ENCODE results near the gene FXR2. TPM values are rescaled to one million over a fixed set of nuclear protein-coding genes. Genes with fewer than 3 reads are reported as not detected.

The FXR2 gene
- total RNA-seq (2022) (30.3 and 30.9 TPM in 2 replicates), Bru-seq, nascent RNA (percentile 67 among the genes with signal in this experiment), BruChase-seq, experiment 1, labeled RNA remaining after a 6-hour chase (percentile 70 among the genes with signal in this experiment), BruChase-seq, experiment 2, labeled RNA remaining after a 2-hour chase (percentile 74 among the genes with signal in this experiment)
- long read RNA-seq, transcript FXR2-201 (17 exons, 2,957 nt): major isoform, 16 of 31 reads
- long read RNA-seq, partial matches to known transcripts: 4 of 31 reads
- long read RNA-seq, other reads (novel, unspliced or antisense): 11 of 31 reads

GRCh38 chr17:7614425-7615264 is at the start of gene FXR2:
Gene FXR2, minus strand, starts transcription at chr17:7614897. Its CDS starts 365 bp downstream, at chr17:7614532.
- no peaks in the 10 kb centered on the region for H3K9me3 Mint-ChIP-seq (ENCODE audit: low read depth, unreplicated experiment)
- intact Hi-C loops (cut with micrococcal nuclease; ENCODE audit: unreplicated experiment): no loop called here
- peak; percentile 96 for DNase-seq
- TF ChIP-seq, protein P1, sequence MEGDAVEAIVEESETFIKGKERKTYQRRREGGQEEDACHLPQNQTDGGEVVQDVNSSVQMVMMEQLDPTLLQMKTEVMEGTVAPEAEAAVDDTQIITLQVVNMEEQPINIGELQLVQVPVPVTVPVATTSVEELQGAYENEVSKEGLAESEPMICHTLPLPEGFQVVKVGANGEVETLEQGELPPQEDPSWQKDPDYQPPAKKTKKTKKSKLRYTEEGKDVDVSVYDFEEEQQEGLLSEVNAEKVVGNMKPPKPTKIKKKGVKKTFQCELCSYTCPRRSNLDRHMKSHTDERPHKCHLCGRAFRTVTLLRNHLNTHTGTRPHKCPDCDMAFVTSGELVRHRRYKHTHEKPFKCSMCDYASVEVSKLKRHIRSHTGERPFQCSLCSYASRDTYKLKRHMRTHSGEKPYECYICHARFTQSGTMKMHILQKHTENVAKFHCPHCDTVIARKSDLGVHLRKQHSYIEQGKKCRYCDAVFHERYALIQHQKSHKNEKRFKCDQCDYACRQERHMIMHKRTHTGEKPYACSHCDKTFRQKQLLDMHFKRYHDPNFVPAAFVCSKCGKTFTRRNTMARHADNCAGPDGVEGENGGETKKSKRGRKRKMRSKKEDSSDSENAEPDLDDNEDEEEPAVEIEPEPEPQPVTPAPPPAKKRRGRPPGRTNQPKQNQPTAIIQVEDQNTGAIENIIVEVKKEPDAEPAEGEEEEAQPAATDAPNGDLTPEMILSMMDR (IDR thresholded peaks at IDR 0.05; ENCODE audit: unreplicated experiment): no peak
- no peaks in the 10 kb centered on the region for H3K27me3 Mint-ChIP-seq (ENCODE audit: unreplicated experiment)
- CTCF ChIA-PET: interaction anchor here (0.6 to 1.4 kb wide), 7 partner anchors 10 to 400 kb away, joined by 3 to 5 read pairs (median 4); partner anchors contain the start of genes ATP1B2, CD68, SAT2 and TMEM256
- peaks cover 23% of the 10 kb centered on the region for H3K4me1 Mint-ChIP-seq (ENCODE audit: low read depth, unreplicated experiment)
- H3K4me3 Mint-ChIP-seq (ENCODE audit: low read depth, unreplicated experiment): peak within 1 kb of the TSS; percentile 78
- BruUV-seq (replicated peaks): no TSS peak
- peaks cover 25% of the 10 kb centered on the region for H3K36me3 Mint-ChIP-seq (ENCODE audit: insufficient read depth, unreplicated experiment)
- peak within 1 kb of the TSS; percentile 79 for H3K27ac Mint-ChIP-seq (ENCODE audit: unreplicated experiment)

DNA sequence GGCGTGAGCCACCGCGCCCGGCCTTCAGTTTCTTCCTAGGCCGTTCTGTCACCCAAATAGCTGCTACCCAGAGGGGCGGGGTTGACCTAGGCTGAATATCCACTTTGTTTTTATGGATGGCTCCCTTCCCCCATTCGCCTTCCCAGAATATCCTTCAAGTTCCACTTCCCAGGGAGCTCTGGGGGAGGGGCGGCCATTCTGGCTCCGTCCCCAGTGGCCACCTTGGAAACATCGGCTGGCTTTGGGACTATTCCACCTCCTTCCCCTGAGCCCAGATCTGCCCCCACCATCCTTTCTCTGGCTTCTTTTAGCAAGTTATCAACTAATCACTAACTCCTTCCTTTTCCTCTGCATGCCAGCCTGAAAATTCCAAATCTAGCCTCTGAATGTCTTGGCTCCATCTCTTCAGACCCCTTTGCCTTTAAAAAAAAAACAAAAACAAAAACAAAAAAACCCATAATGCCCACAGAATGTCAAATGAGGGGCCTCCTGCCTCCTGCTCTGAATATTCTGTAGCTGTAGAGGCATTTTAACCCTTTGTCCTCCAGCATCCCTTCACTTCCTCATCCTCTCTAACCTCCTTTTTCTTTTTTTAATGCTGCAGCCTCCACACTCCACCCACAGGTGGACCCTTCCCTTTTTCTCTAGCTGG is 42.4 kb upstream of the FXR2 start:
- intact Hi-C loops (cut with micrococcal nuclease; ENCODE audit: unreplicated experiment): no loop called here
- no TSS peak for BruUV-seq (replicated peaks)
- no peak overlapping the region for H3K4me3 Mint-ChIP-seq (ENCODE audit: low read depth, unreplicated experiment)

GRCh38 chr17:7655541-7655840 is 40.8 kb upstream of the FXR2 start:
- H3K4me1 Mint-ChIP-seq (ENCODE audit: low read depth, unreplicated experiment): peaks cover 7% of the 10 kb centered on the region
- TF ChIP-seq, protein P1 (IDR thresholded peaks at IDR 0.05; ENCODE audit: unreplicated experiment): no peak
- no TSS peak for BruUV-seq (replicated peaks)
- intact Hi-C loops (cut with micrococcal nuclease; ENCODE audit: unreplicated experiment): no loop called here
- no peak overlapping the region for H3K27ac Mint-ChIP-seq (ENCODE audit: unreplicated experiment)
- H3K9me3 Mint-ChIP-seq (ENCODE audit: low read depth, unreplicated experiment): no peaks in the 10 kb centered on the region
- peaks cover 80% of the 10 kb centered on the region for H3K27me3 Mint-ChIP-seq (ENCODE audit: unreplicated experiment)
- DNase-seq: no peak
- no peaks in the 10 kb centered on the region for H3K36me3 Mint-ChIP-seq (ENCODE audit: insufficient read depth, unreplicated experiment)
- CTCF ChIA-PET: interaction anchor here (0.7 kb wide), 1 partner anchor 386 kb away, joined by 5 read pairs; no protein-coding TSS in a partner anchor
- H3K4me3 Mint-ChIP-seq (ENCODE audit: low read depth, unreplicated experiment): no peak overlapping the region

More for the DNA sequence above, 42.4 kb upstream of the FXR2 start:
- TF ChIP-seq, protein P1 (IDR thresholded peaks at IDR 0.05; ENCODE audit: unreplicated experiment): no peak
- Mint-ChIP-seq H3K4me1 (ENCODE audit: low read depth, unreplicated experiment) (no peaks in the 10 kb centered on the region), H3K9me3 (ENCODE audit: low read depth, unreplicated experiment) (no peaks in the 10 kb centered on the region), H3K27me3 (ENCODE audit: unreplicated experiment) (peaks cover 64% of the 10 kb centered on the region), H3K36me3 (ENCODE audit: insufficient read depth, unreplicated experiment) (no peaks in the 10 kb centered on the region), H3K27ac (ENCODE audit: unreplicated experiment) (no peak overlapping the region)
- DNase-seq: no peak
- CTCF ChIA-PET: interaction anchor here (0.6 to 0.7 kb wide), 2 partner anchors 12 to 156 kb away, joined by 3 to 4 read pairs; no protein-coding TSS in a partner anchor

DNA sequence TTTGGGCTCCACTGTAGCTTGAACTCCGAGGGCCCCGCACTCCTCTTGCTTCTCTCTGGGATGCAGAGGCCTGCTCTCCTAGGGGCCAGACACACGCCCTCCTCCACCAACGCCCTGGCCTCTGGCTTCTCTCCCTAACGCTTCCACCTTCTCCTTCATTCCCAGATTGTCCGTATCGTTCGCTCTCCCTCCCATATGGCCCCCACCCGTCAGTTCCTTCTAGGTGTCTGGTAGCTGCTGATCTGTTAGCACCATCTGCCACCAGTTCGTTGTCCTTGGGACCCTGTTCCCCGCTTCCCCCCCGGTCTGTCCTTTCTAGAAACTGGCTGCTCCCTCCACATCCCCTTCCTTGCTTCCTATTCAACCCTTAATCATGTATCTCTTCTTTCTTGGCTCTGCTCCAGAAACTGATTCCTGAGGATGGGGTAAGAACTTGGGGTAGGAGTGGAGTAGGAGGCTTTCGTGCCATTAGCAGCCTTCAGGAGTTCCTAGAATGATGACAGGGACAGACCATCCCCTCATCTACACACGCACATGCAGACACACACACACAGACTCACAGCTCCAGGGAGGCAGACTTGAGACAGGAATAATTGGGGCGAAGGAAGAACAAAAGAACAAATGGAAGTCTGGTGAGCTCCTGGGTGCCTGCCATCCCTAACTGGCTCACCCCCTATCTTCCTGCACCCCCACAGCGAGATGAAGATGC is 40.3 kb upstream of the FXR2 start:
- Mint-ChIP-seq H3K27me3 (ENCODE audit: unreplicated experiment) (peaks cover 85% of the 10 kb centered on the region), H3K9me3 (ENCODE audit: low read depth, unreplicated experiment) (no peaks in the 10 kb centered on the region), H3K4me3 (ENCODE audit: low read depth, unreplicated experiment) (no peak overlapping the region), H3K36me3 (ENCODE audit: insufficient read depth, unreplicated experiment) (no peaks in the 10 kb centered on the region), H3K4me1 (ENCODE audit: low read depth, unreplicated experiment) (peaks cover 12% of the 10 kb centered on the region), H3K27ac (ENCODE audit: unreplicated experiment) (no peak overlapping the region)
- TF ChIP-seq, protein P1 (IDR thresholded peaks at IDR 0.05; ENCODE audit: unreplicated experiment): no peak
- no peak for DNase-seq
- CTCF ChIA-PET: no interaction called here
- intact Hi-C loops (cut with micrococcal nuclease; ENCODE audit: unreplicated experiment): no loop called here
- no TSS peak for BruUV-seq (replicated peaks)
